Natural killer cell (primary cell): ENCODE measurements around the gene SLC52A3. TPM values are rescaled to one million over a fixed set of nuclear protein-coding genes. Genes with fewer than 3 reads are reported as not detected.
"Not testable (repeated sequence)": the region's sequence is repeated elsewhere in the genome, so short reads cannot be mapped to it uniquely, and the experiment has no call there.

Experiments
- ATAC-seq, 3 donors: fragments of 150-1000 bp in 2 of 3; fragments of 200-7000 bp in 1 of 3; cut with Tn5 transposase; 1 replicate in 1 of 3; 2 replicates in 2 of 3; pipeline ENCODE4 v1.10.0; 2021; ENCODE audit warnings: mild to moderate bottlenecking in 2 of 3, moderate library complexity in 2 of 3
- DNase-seq, 2 donors: peaks; one replicate each; pipeline versions ENCODE4 v3.0.0 to v3.0.0-alpha.2; 2013 to 2021; ENCODE audit warnings: mixed read lengths in 1 of 2
- H3K27ac ChIP-seq: one replicate; pipeline ENCODE4 v1.5.1; 2013; ENCODE audit warnings: mild to moderate bottlenecking, low read length
- H3K27me3 ChIP-seq: one replicate; pipeline ENCODE4 v1.6.1; 2013; ENCODE audit warnings: low read length; ENCODE audit not compliant: control insufficient read depth, insufficient read depth
- H3K36me3 ChIP-seq: one replicate; pipeline ENCODE4 v1.6.1; 2013; ENCODE audit warnings: low read length; ENCODE audit not compliant: control insufficient read depth, insufficient read depth
- H3K4me1 ChIP-seq: one replicate; pipeline ENCODE4 v1.6.1; 2013; ENCODE audit warnings: low read length; ENCODE audit not compliant: control insufficient read depth, insufficient read depth
- H3K4me3 ChIP-seq: one replicate; pipeline ENCODE4 v1.5.1; 2013; ENCODE audit warnings: low read length
- H3K9me3 ChIP-seq: one replicate; pipeline ENCODE4 v1.6.1; 2013; ENCODE audit warnings: low read length; ENCODE audit not compliant: control insufficient read depth, insufficient read depth
- H3K27ac Mint-ChIP-seq, 2 donors: one replicate each; pipeline ENCODE4 v1.8.0; 2022; ENCODE audit warnings: mild to moderate bottlenecking in 2 of 2, mixed read lengths in 2 of 2, moderate library complexity in 1 of 2
- H3K27me3 Mint-ChIP-seq, 2 donors: one replicate each; pipeline ENCODE4 v1.8.0; 2022; ENCODE audit warnings: low read depth in 2 of 2, mixed read lengths in 2 of 2
- H3K36me3 Mint-ChIP-seq: one replicate; pipeline ENCODE4 v1.8.0; 2022; ENCODE audit warnings: mixed read lengths
- H3K4me1 Mint-ChIP-seq, 2 donors: one replicate each; pipeline ENCODE4 v1.8.0; 2022; ENCODE audit warnings: mixed read lengths in 2 of 2
- H3K4me3 Mint-ChIP-seq: one replicate; pipeline ENCODE4 v1.8.0; 2022; ENCODE audit warnings: mild to moderate bottlenecking, moderate library complexity, mixed read lengths
- H3K9me3 Mint-ChIP-seq, 2 donors: one replicate each; pipeline ENCODE4 v1.8.0; 2022; ENCODE audit warnings: mixed read lengths in 2 of 2
- WGBS: methylation state at CpG from one replicate; pipeline ENCODE4 v1.1.7; 2013; ENCODE audit warnings: missing lambda C conversion rate; ENCODE audit not compliant: insufficient coverage; 5-methylcytosine and 5-hydroxymethylcytosine counted together
- intact Hi-C: fragments of 100-400 bp; cut with micrococcal nuclease; formaldehyde crosslinking; loops from one replicate; pipeline ENCODE4 v1.14.2; 2022
- total RNA-seq, 4 donors: library from RNA; stranded (reverse); fragments of 120-200 nt in 1 of 4; gene quantifications; one replicate each; pipeline versions ENCODE4 v1.2.3 to v1.2.4, GENCODE V29; 2013 to 2022
- TF ChIP-seq, protein P1 (sequence below): fragments of 200-600 bp; IDR thresholded peaks from one replicate; pipeline ENCODE4 v1.8.0; 2022; ENCODE audit warnings: antibody characterized with exemption

Gene SLC52A3
- total RNA-seq, 3 donors from 2014 or later (not counting 1 experiment from before 2014, with no cell fraction given): not detected

DNA sequence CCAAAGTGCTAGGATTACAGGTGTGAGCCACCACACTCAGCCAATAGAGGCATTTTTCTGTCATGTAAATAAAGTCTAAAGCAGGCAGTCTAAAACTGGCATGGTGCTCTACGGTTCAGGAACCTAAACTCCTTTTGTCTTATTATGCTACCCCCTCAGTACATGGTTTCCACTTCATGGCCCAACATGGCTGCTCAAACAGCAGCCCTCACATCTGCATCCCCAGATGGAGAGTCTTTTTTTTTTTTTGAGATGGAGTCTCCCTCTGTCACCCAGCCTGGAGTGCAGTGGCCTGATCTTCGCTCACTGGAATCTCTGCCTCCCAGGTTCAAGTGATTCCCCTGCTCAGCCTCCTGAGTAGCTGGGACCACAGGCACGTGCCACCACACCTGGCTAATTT lies 38.3 kb downstream of the SLC52A3 start:
- H3K27ac Mint-ChIP-seq: no peak overlapping the region

GRCh38 chr20:728256-728944 lies 39.9 kb downstream of the SLC52A3 start:
- no peak overlapping the region for H3K4me3 Mint-ChIP-seq
- DNase-seq: peak in 1 of 2 donors; percentile 57
- H3K27ac ChIP-seq: no peak overlapping the region
- intact Hi-C loops: no loop called here
- no peaks in the 10 kb centered on the region for H3K4me1 ChIP-seq
- H3K9me3 ChIP-seq: no peaks in the 10 kb centered on the region
- H3K4me3 ChIP-seq: no peak overlapping the region
- peaks cover 13% of the 10 kb centered on the region for H3K27me3 ChIP-seq
- H3K9me3 Mint-ChIP-seq: no peaks in the 10 kb centered on the region
- no peaks in the 10 kb centered on the region for H3K4me1 Mint-ChIP-seq
- peaks cover 30 to 54% of the 10 kb centered on the region in 2 donors for H3K27me3 Mint-ChIP-seq
- TF ChIP-seq, protein P1, sequence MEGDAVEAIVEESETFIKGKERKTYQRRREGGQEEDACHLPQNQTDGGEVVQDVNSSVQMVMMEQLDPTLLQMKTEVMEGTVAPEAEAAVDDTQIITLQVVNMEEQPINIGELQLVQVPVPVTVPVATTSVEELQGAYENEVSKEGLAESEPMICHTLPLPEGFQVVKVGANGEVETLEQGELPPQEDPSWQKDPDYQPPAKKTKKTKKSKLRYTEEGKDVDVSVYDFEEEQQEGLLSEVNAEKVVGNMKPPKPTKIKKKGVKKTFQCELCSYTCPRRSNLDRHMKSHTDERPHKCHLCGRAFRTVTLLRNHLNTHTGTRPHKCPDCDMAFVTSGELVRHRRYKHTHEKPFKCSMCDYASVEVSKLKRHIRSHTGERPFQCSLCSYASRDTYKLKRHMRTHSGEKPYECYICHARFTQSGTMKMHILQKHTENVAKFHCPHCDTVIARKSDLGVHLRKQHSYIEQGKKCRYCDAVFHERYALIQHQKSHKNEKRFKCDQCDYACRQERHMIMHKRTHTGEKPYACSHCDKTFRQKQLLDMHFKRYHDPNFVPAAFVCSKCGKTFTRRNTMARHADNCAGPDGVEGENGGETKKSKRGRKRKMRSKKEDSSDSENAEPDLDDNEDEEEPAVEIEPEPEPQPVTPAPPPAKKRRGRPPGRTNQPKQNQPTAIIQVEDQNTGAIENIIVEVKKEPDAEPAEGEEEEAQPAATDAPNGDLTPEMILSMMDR: no peak
- ATAC-seq: peak in 1 of 3 donors; percentile 57
- WGBS: 2% methylated on average over 60 of the region's 60 CpGs
- no peak overlapping the region for H3K27ac Mint-ChIP-seq
- H3K36me3 ChIP-seq: no peaks in the 10 kb centered on the region
- no peaks in the 10 kb centered on the region for H3K36me3 Mint-ChIP-seq

More for the DNA sequence above, 38.3 kb downstream of the SLC52A3 start:
- TF ChIP-seq, protein P1: no peak
- no peaks in the 10 kb centered on the region for H3K9me3 Mint-ChIP-seq
- no peak overlapping the region for H3K4me3 ChIP-seq
- intact Hi-C loops: no loop called here
- no peak overlapping the region for H3K27ac ChIP-seq
- H3K27me3 Mint-ChIP-seq: peaks cover 27 to 48% of the 10 kb centered on the region in 2 donors
- no peak for ATAC-seq
- no peaks in the 10 kb centered on the region for H3K4me1 ChIP-seq
- H3K27me3 ChIP-seq: peaks cover 13% of the 10 kb centered on the region
- DNase-seq: no peak
- no peaks in the 10 kb centered on the region for H3K36me3 Mint-ChIP-seq
- H3K4me3 Mint-ChIP-seq: no peak overlapping the region
- 94% methylated on average over 2 of the region's 3 CpGs for WGBS
- no peaks in the 10 kb centered on the region for H3K4me1 Mint-ChIP-seq
- no peaks in the 10 kb centered on the region for H3K36me3 ChIP-seq
- H3K9me3 ChIP-seq: no peaks in the 10 kb centered on the region

DNA sequence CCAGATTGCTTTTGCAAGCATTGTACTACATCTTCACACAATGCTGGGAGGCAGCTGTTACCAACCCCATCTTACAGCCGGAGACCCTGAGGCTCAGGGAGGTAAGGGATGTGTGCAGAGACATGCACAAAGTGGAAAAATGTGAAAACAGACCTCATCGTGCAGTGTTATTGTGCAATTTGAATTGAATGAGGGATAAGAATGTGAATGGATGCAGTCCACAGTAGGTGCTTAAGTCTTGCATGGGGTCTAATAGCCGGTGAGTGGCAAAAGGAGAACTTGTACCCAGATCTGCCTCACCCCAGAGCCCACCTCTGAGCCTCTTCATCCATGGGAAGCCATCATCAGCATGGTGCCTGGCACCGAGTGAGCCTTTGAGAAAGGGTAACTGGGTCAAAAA lies 42.1 kb downstream of the SLC52A3 start:
- H3K27me3 Mint-ChIP-seq: peaks cover 38 to 39% of the 10 kb centered on the region in 2 donors
- Histone ChIP-seq H3K36me3 (no peaks in the 10 kb centered on the region), H3K4me3 (no peak overlapping the region), H3K27me3 (peaks cover 13% of the 10 kb centered on the region), H3K27ac (no peak overlapping the region), H3K9me3 (no peaks in the 10 kb centered on the region), H3K4me1 (no peaks in the 10 kb centered on the region)
- H3K27ac Mint-ChIP-seq: no peak overlapping the region
- H3K4me3 Mint-ChIP-seq: no peak overlapping the region
- 71% methylated on average over 4 of the region's 4 CpGs for WGBS
- TF ChIP-seq, protein P1: no peak
- H3K9me3 Mint-ChIP-seq: no peaks in the 10 kb centered on the region
- no peaks in the 10 kb centered on the region for H3K4me1 Mint-ChIP-seq
- no peaks in the 10 kb centered on the region for H3K36me3 Mint-ChIP-seq
- ATAC-seq (no peak), DNase-seq (no peak)
- intact Hi-C loops: no loop called here

DNA sequence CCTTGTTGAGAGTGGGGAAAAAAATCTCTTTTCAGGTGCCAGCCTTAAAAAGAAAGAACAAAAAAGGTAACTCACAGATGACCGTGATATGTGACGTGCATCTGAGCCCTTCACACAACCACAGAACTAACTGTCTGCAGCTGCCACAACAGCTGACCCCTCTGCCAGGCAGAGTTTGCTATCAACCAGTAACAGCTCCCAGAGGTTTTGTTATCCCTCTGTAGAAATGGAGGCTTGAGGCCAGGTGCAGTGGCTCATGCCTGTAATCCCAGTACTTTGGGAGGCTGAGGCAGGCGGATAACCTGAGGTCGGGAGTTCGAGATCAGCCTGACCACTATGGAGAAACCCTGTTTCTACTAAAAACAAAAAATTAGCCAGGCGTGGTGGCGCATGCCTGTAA lies 42.8 kb downstream of the SLC52A3 start:
- H3K9me3 Mint-ChIP-seq: no peaks in the 10 kb centered on the region
- no peak overlapping the region for H3K4me3 Mint-ChIP-seq
- peaks cover 13% of the 10 kb centered on the region for H3K27me3 ChIP-seq
- DNase-seq (no peak), ATAC-seq (no peak)
- H3K4me3 ChIP-seq: no peak overlapping the region
- H3K36me3 Mint-ChIP-seq: no peaks in the 10 kb centered on the region
- intact Hi-C loops: no loop called here
- H3K4me1 ChIP-seq: no peaks in the 10 kb centered on the region
- H3K27ac ChIP-seq: no peak overlapping the region
- 83% methylated on average over 7 of the region's 7 CpGs for WGBS
- H3K4me1 Mint-ChIP-seq: no peaks in the 10 kb centered on the region
- H3K9me3 ChIP-seq: no peaks in the 10 kb centered on the region
- TF ChIP-seq, protein P1: no peak
- no peaks in the 10 kb centered on the region for H3K36me3 ChIP-seq
- no peak overlapping the region for H3K27ac Mint-ChIP-seq
- peaks cover 34 to 38% of the 10 kb centered on the region in 2 donors for H3K27me3 Mint-ChIP-seq

GRCh38 chr20:724797-725196 lies 43.5 kb downstream of the SLC52A3 start:
- intact Hi-C loops: not testable (repeated sequence)

More at GRCh38 chr20:724797-725196, 43.5 kb downstream of the SLC52A3 start:
- H3K4me3 ChIP-seq, H3K9me3 Mint-ChIP-seq, H3K36me3 ChIP-seq, H3K4me1 Mint-ChIP-seq, H3K27ac ChIP-seq, H3K27ac Mint-ChIP-seq, DNase-seq, H3K4me3 Mint-ChIP-seq, H3K4me1 ChIP-seq, ATAC-seq, H3K36me3 Mint-ChIP-seq, H3K9me3 ChIP-seq: not testable (repeated sequence)
- WGBS: 80% methylated on average over 7 of the region's 7 CpGs
- peaks cover 39% of the 10 kb centered on the region in 2 donors for H3K27me3 Mint-ChIP-seq
- peaks cover 13% of the 10 kb centered on the region for H3K27me3 ChIP-seq
